ENCODE data around the gene AGER.

DNA sequence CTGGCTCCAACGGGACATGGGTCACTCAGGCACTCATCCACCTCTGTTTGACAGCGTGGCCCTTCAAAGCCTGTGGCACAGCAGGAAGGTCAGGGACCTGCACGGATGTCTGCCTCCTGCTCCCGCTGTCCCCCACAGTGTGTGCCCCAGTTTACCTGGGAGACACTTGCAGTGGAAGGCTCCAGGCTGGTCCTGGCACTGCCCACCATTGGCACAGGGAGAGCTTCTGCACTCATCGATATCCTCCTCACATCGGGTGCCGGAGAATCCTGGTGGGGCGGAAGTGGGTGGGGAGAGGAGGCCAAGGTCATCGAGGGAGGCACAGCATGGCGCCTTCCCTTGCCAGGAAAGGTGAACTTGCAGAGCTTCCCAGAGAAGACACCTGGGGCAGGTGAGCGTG lies 32.9 kb upstream of the AGER start:
- TF ChIP-seq, protein P1, sequence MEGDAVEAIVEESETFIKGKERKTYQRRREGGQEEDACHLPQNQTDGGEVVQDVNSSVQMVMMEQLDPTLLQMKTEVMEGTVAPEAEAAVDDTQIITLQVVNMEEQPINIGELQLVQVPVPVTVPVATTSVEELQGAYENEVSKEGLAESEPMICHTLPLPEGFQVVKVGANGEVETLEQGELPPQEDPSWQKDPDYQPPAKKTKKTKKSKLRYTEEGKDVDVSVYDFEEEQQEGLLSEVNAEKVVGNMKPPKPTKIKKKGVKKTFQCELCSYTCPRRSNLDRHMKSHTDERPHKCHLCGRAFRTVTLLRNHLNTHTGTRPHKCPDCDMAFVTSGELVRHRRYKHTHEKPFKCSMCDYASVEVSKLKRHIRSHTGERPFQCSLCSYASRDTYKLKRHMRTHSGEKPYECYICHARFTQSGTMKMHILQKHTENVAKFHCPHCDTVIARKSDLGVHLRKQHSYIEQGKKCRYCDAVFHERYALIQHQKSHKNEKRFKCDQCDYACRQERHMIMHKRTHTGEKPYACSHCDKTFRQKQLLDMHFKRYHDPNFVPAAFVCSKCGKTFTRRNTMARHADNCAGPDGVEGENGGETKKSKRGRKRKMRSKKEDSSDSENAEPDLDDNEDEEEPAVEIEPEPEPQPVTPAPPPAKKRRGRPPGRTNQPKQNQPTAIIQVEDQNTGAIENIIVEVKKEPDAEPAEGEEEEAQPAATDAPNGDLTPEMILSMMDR (IDR thresholded peaks at IDR 0.05): no peak
- TF ChIP-seq RNF2 (IDR thresholded peaks at IDR 0.05; ENCODE audit: borderline replicate concordance, low read depth): no peak
- TF ChIP-seq POLR2A (IDR thresholded peaks at IDR 0.05; ENCODE audit: low read length): no peak
- no peak for TF ChIP-seq CBX8 (IDR thresholded peaks at IDR 0.05)
- TF ChIP-seq EHMT2 (IDR thresholded peaks at IDR 0.05; ENCODE audit: low read depth): no peak
- no peak for TF ChIP-seq SMC3 (IDR thresholded peaks at IDR 0.05)
- no peak for TF ChIP-seq ZSCAN20 (CRISPR knock-in tag; IDR thresholded peaks at IDR 0.05)
- TF ChIP-seq RCOR1 (IDR thresholded peaks at IDR 0.05; ENCODE audit: low read depth, low read length): no peak
- TF ChIP-seq, protein P2, sequence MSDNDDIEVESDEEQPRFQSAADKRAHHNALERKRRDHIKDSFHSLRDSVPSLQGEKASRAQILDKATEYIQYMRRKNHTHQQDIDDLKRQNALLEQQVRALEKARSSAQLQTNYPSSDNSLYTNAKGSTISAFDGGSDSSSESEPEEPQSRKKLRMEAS (IDR thresholded peaks at IDR 0.05): no peak

All from A549 (cell line).